Myocyte (in vitro differentiated cells): Measurements from ENCODE around the gene HOXD12. TPM values are rescaled to one million over a fixed set of nuclear protein-coding genes. Genes with fewer than 3 reads are reported as not detected.

ENCODE experiments used
- DNase-seq: peaks from one replicate; pipeline ENCODE4 v3.0.0-alpha.2; 2012; ENCODE audit warnings: low read depth
- microRNA counts: library from miRNA; unstranded; fragments of <30 nt; microRNA quantifications from one replicate; lab custom pipeline; 2016
- microRNA-seq: library from miRNA; unstranded; fragments of <30 nt; microRNA quantifications from one replicate; pipeline ENCODE4, GENCODE V29; 2016
- total RNA-seq: library from RNA; depleted of rRNA; stranded (reverse); fragments of >200 nt; gene quantifications from 2 replicates; pipeline ENCODE4 v1.2.3, GENCODE V29; 2014

Gene HOXD12
- total RNA-seq, 1 donor from 2014 or later = not detected

DNA sequence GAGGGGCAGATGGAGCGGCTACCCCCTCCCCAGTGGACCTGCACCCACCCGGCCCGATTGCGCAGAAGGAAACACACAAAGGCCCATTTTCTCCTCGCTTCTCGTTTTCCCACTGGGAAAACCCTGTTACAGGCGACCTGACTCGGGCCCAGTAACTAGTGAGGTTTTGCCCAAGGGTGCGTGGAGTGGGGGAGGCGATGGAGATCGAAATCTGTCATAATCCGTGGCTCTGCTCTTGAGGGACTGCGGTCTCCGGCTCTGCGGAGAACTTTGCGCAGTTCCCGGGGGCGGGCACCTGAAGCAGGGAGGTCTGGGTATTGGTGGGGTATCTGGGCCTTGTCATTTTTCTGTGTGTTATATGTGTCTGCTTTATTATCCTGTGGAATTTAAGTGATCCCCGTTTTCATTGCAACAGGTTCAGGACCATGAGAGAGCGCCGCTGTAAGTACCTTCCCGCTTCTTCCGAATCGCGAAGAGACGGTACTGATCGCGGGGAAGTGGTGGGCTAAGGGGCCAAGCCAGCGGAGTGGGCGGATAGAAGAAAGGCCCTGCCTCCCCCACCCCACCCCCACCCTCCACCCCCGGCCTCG, 47.7 kb downstream of the HOXD12 start:
- DNase-seq = no peak

DNA sequence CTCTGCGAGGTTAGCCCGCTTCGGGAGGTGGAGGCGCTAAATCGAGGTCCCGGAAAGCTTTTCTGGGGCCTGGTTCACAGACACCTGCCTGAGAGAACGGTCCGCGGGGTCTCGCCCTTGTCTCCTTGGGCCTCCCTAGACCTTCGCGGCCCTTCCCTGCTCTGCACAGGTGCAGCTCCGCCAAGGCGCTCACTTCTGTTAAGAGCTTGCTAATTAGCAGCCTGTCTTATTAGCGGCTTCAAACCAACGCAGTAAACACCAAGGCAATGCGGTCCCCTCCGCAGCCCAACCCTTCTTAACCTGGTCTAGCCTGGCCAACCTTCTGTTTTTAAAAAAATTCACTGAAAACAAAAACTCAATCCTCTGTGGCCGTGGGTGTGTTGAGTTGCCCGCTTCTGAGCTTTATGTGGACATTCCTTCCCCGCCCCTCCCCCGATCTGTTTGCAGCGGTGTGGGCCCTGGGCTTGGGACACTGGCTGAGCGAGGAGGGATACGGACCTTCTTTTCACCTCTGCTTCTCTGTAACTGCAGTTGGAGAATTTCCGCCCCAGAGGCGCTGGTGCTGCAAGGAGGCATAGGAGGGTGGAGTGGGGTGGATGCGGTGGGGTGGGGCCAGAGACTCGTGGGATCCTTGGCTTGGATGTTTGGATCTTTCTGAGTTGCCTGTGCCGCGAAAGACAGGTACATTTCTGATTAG, 48.4 kb downstream of the HOXD12 start:
- DNase-seq = no peak

DNA sequence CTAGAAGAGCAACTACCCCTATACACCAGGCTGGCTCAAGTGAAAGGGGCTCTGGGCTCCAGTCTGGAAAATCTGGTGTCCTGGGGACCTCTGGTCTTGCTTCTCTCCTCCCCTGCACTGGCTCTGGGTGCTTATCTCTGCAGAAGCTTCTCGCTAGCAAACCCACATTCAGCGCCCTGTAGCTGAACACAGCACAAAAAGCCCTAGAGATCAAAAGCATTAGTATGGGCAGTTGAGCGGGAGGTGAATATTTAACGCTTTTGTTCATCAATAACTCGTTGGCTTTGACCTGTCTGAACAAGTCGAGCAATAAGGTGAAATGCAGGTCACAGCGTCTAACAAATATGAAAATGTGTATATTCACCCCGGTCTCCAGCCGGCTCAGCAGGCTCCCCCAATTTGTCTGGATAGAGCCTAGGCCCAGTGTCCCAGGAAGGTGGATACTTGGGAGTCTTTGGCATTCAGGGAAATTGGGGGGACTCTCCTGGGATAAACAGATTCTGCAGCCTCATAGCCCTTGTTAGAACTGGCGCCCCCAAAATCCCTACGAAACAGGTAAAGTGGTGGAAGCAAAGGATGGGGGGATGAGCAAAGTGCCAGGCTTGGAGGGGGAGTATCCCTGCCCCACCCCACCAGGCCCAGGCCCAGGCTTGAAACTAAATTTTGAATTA, 49.3 kb downstream of the HOXD12 start:
- DNase-seq = no peak

DNA sequence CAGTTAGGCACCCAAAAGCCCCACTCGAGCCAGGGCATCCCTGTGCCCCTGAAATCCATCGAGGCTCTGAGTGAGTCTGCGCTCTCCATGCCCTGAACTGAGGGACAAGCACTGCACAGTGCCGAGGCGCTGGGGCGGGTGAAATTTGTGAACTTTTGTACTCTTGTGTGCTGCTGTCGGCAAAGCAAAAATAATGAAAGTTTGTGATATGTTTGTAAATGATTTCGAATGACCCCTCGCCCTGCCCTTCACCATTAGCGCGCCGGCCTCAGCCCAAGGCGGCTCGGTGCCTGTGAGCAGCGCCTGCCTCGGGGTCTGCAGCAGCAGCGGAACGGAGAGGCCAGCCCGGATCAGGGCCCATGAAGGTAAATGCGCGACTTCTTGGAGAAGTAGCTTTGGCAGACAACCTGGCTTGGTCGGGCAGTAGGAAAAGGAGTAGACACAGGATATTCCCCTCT, 49.9 kb downstream of the HOXD12 start:
- DNase-seq = no peak

DNA sequence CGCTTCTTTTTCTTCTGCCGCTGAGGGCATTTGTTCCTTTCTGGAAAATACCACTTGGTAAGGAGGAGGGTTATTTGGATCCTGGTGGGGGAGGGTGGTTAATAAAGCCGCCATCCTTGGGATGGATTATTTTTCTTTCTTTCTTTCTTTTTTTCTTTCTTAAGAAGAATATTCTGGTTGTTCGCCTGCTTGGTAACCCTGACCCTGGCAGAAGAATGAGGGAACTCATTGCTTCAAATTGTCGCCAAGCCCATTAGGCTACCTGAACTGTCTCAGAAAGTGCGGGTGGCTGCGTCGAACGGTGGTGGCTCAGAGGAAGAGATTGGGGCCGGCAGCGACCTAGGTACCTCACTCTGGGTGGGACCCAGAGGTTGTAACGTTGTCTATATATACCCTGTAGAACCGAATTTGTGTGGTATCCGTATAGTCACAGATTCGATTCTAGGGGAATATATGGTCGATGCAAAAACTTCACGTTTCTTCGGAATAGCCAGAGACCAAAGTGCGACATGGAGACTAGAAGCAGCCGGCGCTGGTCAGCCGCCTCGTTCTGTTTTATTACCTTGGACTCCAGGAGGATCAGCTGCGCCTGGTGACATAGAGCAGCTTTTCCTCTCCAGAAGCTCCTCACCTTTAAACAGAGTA, 50.5 kb downstream of the HOXD12 start:
- DNase-seq = no peak

DNA sequence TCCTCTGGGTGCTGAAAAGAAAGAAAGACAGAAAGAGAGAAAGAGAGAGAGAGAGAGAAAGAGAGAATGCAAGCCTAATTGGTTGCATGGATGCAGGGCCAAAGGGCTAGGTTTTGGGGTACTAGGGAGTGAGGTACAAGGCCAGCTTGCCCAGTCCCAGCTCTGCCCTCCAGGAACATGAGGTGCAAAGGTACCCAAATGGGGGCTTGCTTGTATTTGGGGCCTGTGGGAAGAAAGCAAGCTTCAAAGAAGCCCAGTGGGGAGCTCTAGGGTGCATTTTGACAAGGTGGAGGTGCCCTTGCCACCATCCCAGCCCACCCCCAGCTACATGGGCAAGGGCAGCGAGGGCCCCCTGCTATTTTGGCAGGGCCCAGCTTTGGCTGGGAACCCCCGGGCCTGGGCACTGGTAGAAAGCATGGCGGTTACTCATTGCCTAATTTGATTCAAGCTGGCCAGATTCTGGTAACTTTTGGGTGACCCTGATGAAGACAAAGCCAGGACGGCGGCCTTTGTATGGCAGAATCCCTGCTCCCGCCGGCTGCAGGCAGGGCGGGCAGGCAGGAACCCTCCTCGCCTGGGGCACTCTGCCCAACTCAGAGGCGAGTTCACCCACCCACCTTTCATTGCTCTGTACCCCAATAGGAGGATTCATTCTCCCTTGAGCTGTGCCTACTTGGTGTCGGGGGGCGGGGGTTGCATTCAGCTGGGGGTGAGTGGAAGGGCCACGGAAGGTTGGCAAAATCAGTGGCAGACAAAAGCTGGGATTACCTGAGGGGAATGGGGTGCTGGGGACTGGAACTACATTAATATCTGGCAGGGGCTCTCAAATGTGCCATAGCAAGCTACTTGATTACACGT, 51.2 kb downstream of the HOXD12 start:
- DNase-seq = no peak

DNA sequence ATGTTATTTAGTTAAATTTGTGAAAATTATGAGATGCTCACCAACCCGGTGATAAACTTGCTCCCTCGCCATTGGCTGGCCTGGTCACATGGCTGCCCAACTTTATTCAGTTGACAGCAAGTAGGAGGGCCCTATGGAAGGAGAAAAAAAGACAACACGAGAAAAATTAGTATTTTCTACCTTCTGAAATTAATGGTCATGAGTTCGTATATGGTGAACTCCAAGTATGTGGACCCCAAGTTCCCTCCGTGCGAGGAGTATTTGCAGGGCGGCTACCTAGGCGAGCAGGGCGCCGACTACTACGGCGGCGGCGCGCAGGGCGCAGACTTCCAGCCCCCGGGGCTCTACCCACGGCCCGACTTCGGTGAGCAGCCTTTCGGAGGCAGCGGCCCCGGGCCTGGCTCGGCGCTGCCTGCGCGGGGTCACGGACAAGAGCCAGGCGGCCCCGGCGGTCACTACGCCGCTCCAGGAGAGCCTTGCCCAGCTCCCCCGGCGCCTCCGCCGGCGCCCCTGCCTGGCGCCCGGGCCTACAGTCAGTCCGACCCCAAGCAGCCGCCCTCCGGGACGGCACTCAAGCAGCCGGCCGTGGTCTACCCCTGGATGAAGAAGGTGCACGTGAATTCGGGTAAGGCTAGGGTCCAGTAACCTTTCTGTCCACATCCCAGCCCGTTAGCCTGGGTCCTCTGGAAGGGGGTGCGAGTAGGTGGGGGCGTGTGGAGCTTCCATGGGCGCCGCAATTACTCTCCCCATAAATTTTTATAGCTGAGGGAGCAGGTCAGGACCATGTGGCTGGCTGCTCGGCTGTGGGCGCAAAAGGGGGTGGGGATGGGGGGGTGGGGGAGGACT, 52.1 kb downstream of the HOXD12 start, which contains the start of gene HOXD4:
HOXD4 (plus strand) TSS at position 109 of the 846 bp plus-strand sequence; CDS start at position 193, 84 bp downstream.
- no peak for DNase-seq

MicroRNAs encoded within 50 kb of the gene (microRNA counts, 767-probe panel; counts per million panel counts)
- not detected for microRNA hsa-miR-10b-5p (lab: Ali Mortazavi, UCI)

Small RNA genes lying within 50 kb of the gene (microRNA-seq; reads per million reads assigned to microRNA genes)
- gene MIR10B = 206 reads per million, percentile 65 among the genes with 10 or more reads in this experiment

Other genes with a start within 250 kb of the HOXD12 start
- 34.4 and 51.5 TPM in 2 replicates for gene LNPK, start 97.5 kb upstream of the HOXD12 start, total RNA-seq
- gene EVX2, start 15.8 kb upstream of the HOXD12 start, total RNA-seq = not detected in 2 replicates
- gene HOXD13, start 7.1 kb upstream of the HOXD12 start, total RNA-seq = not detected in 2 replicates
- not detected in 2 replicates for gene HOXD11, start 7.5 kb downstream of the HOXD12 start, total RNA-seq
- gene HOXD10, start 17.0 kb downstream of the HOXD12 start, total RNA-seq = not detected in 2 replicates
- gene HOXD9, start 22.9 kb downstream of the HOXD12 start, total RNA-seq = 0.16 and 0.29 TPM in 2 replicates
- gene HOXD8, start 29.9 kb downstream of the HOXD12 start, total RNA-seq = 0.88 and 2.2 TPM in 2 replicates
- not detected in 2 replicates for gene HOXD4, start 51.8 kb downstream of the HOXD12 start, total RNA-seq
- not detected in 2 replicates for gene HOXD3, start 57.5 kb downstream of the HOXD12 start, total RNA-seq
- gene HOXD1, start 88.9 kb downstream of the HOXD12 start, total RNA-seq = not detected in 2 replicates
- gene MTX2, start 169.6 kb downstream of the HOXD12 start, total RNA-seq = 50.1 and 52.2 TPM in 2 replicates